IPS DF 6.9 (cell line): ENCODE results near the gene FDCSP.
A peak's percentile ranks its signal among the peaks of the same experiment; 100 is the strongest.

ENCODE experiments used
- DNase-seq: peaks from one replicate; pipeline ENCODE4 v3.0.0-alpha.2; 2013; ENCODE audit warnings: low read depth, low spot score
- H3K27ac ChIP-seq: one replicate; pipeline ENCODE4 v1.5.1; 2013; ENCODE audit warnings: low read length, control low read depth
- H3K27me3 ChIP-seq: 2 replicates; pipeline ENCODE4 v1.6.1; 2013; ENCODE audit warnings: mild to moderate bottlenecking, low read length; ENCODE audit not compliant: control insufficient read depth, insufficient read depth
- H3K36me3 ChIP-seq: 2 replicates; pipeline ENCODE4 v1.6.1; 2013; ENCODE audit warnings: low read length; ENCODE audit not compliant: control insufficient read depth, insufficient read depth
- H3K4me1 ChIP-seq: 2 replicates; pipeline ENCODE4 v1.6.1; 2013; ENCODE audit warnings: low read length; ENCODE audit not compliant: control insufficient read depth, insufficient read depth
- H3K4me3 ChIP-seq: 2 replicates; pipeline ENCODE4 v1.5.1; 2013; ENCODE audit warnings: mild to moderate bottlenecking, low read length
- H3K9me3 ChIP-seq: 2 replicates; pipeline ENCODE4 v1.6.1; 2013; ENCODE audit warnings: low read length, inconsistent platforms; ENCODE audit not compliant: control insufficient read depth, insufficient read depth
- WGBS: extraction: QIAGEN DNeasy Blood & Tissue Kit; methylation state at CpG from one replicate; pipeline ENCODE4 v1.1.7; 2013; ENCODE audit warnings: mixed read lengths, missing lambda C conversion rate; ENCODE audit not compliant: insufficient read length, insufficient coverage; 5-methylcytosine and 5-hydroxymethylcytosine counted together

FDCSP gene

DNA sequence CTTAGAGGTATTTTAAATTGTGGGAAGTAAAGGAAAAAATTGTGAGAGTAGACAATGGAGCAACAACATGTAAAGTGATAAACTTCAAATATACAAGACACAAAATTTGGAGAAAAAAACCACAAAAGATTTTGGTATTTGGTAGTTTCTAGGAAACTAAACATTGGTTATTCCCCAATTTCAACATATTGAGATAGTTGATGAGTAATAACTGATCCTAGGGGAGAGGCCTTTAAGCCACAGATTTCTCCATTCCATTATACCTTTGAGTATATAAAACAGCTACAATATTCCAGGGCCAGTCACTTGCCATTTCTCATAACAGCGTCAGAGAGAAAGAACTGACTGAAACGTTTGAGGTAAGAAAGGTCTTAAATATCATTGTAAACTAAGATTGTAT lies at the start of gene FDCSP:
FDCSP (plus strand) TSS at position 301 of the 400 bp plus-strand sequence. CDS start 5,071 bp downstream, outside the sequence.
- no peaks in the 10 kb centered on the region for H3K9me3 ChIP-seq
- DNase-seq = no peak
- no peak within 1 kb of the TSS for H3K4me3 ChIP-seq
- no peaks in the 10 kb centered on the region for H3K4me1 ChIP-seq
- H3K27ac ChIP-seq = no peak within 1 kb of the TSS
- no CpG with 5 or more reads among the region's 2 CpGs for WGBS
- no peaks in the 10 kb centered on the region for H3K27me3 ChIP-seq
- H3K36me3 ChIP-seq = no peaks in the 10 kb centered on the region

DNA sequence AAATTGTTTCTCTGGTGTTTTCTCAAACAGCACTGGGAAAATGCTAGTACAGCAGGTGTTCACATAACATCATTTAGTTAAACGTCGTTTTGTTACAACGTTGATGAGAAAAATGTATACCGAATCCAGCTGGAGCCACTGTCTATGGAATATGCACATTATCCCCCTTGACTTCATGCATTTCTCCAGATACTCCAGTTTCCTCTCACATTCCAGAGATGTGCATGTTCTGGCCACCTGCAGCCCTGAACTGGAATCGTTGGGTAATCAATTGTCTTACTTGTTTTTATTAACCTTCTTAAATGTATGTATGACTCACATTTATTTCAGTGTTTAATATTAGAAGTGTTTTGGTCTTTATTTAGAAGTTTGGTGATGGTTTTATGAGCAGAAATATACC lies 48.8 kb upstream of the FDCSP start:
- no peaks in the 10 kb centered on the region for H3K9me3 ChIP-seq
- H3K27me3 ChIP-seq = no peaks in the 10 kb centered on the region
- WGBS = no CpG with 5 or more reads among the region's 5 CpGs
- no peak overlapping the region for H3K4me3 ChIP-seq
- no peaks in the 10 kb centered on the region for H3K4me1 ChIP-seq
- no peak overlapping the region for H3K27ac ChIP-seq
- no peak for DNase-seq
- no peaks in the 10 kb centered on the region for H3K36me3 ChIP-seq

DNA sequence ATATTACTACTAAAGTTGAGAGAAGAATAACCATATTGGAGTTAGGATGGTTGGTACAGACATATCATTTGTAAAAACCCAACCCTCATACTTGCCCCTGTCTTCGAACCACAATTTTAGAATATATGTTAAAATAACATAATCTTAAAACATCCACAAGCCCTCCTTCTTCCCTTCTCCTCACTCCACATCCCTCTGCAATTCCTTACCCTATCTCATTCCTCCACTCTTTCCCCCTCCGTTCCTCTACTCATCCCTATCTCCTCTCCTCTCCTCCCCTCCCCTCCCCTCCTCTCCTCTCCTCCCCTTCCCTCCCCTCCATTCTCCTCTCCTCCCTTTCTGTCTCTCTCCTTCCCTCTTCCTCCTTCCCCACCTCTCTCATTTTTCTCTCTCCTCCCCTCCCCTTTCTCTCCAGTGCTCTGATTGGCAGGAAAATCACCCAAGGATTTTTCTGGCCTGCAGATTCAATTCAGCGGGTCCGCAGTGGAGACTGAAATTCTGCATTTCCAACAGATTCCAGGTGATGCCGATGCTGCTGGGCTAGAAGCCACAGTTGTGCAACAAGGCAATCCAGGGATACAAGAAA lies 47.8 kb upstream of the FDCSP start:
- H3K27me3 ChIP-seq = no peaks in the 10 kb centered on the region
- no peaks in the 10 kb centered on the region for H3K4me1 ChIP-seq
- no peak overlapping the region for H3K27ac ChIP-seq
- no peak overlapping the region for H3K4me3 ChIP-seq
- no peaks in the 10 kb centered on the region for H3K9me3 ChIP-seq
- no peaks in the 10 kb centered on the region for H3K36me3 ChIP-seq
- 100% methylated on average over 1 of the region's 5 CpGs for WGBS
- no peak for DNase-seq

DNA sequence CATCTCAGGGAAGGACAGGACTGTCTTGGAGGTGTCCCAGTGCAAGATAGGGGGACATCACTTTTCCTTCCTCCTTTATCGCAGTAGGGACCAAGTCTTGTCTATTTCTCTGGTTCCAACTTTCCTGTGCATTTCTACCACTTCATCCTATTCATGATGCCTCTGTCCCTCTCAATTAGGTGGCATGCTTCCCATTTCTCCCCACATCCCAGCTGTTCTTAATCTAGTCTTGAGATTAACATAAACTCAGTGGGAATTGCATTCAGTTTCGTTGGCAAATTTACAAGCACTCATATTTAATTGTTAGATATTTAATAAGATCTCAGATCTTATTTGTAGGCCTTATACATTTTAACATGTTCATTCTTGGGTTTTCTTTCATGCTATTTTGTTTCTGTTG lies 46.1 kb upstream of the FDCSP start:
- H3K9me3 ChIP-seq = no peaks in the 10 kb centered on the region
- DNase-seq = no peak
- H3K4me1 ChIP-seq = no peaks in the 10 kb centered on the region
- no CpG with 5 or more reads among the region's 2 CpGs for WGBS
- H3K36me3 ChIP-seq = no peaks in the 10 kb centered on the region
- H3K4me3 ChIP-seq = no peak overlapping the region
- H3K27me3 ChIP-seq = no peaks in the 10 kb centered on the region
- no peak overlapping the region for H3K27ac ChIP-seq

DNA sequence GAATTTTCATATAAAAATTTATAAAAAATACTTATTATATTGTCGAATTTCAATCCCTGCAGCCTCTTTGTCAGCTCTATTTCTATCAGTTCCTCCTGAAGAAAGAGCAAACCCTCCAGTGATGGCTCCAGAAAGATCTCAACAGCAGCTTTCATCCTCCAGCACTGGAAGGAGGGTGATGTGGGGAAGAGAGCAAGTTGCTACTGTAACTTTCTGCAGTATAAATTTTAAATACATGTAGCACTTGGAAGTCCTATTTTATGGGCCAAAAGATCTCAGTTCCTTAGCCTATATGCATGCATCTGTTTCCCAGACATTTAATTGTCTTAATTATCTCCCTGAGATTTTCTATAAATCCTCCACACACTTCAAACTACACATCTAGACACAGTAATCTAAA lies 44.1 kb upstream of the FDCSP start:
- Histone ChIP-seq H3K4me3 (no peak overlapping the region), H3K36me3 (no peaks in the 10 kb centered on the region), H3K4me1 (no peaks in the 10 kb centered on the region), H3K9me3 (no peaks in the 10 kb centered on the region), H3K27me3 (no peaks in the 10 kb centered on the region), H3K27ac (no peak overlapping the region)
- no CpG with 5 or more reads among the region's 1 CpG for WGBS
- DNase-seq = no peak

DNA sequence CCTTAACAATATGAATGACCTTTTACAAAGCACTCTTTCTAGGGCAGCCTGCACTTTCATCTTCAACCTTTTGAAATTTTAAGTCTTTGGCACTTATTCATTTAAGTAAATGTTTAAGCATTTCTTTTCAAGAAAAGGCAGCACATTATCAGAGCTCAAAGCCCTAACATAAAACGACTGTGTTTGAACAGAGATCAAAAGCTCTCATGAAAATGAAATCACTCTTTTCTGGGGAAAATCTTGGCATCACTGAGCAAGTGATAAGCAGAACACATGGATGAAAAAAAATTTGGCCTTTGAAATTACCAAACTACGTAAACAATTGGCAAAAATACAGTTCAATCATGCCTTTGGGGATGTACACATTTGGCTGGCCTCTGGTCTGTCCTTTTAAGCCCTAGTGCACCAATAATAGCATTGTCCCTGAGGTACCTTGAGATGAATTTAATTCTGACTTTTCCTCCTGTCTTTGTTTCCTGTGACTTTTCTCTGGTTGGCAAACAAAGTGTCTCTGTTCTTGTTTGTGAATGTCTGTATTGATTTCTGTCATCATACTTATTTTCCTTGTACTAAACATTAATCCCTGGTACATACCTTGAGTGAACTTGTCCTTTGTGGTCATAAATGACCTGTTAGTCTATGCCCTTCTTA lies 43.3 kb upstream of the FDCSP start:
- no CpG with 5 or more reads among the region's 2 CpGs for WGBS
- DNase-seq = no peak
- no peaks in the 10 kb centered on the region for H3K27me3 ChIP-seq
- no peaks in the 10 kb centered on the region for H3K36me3 ChIP-seq
- no peaks in the 10 kb centered on the region for H3K9me3 ChIP-seq
- H3K27ac ChIP-seq = no peak overlapping the region
- H3K4me1 ChIP-seq = no peaks in the 10 kb centered on the region
- no peak overlapping the region for H3K4me3 ChIP-seq

- Histone ChIP-seq H3K27ac (no peak overlapping the region), H3K36me3 (no peaks in the 10 kb centered on the region), H3K27me3 (no peaks in the 10 kb centered on the region), H3K9me3 (no peaks in the 10 kb centered on the region), H3K4me3 (no peak overlapping the region), H3K4me1 (no peaks in the 10 kb centered on the region)
- peak; percentile 22 for DNase-seq
- 100% methylated on average over 2 of the region's 6 CpGs for WGBS
These were observed 42.6 kb upstream of the FDCSP start for GRCh38 chr4:70183168-70183939.

GRCh38 chr4:70183940-70184246 lies 42.0 kb upstream of the FDCSP start:
- no peaks in the 10 kb centered on the region for H3K36me3 ChIP-seq
- no peak overlapping the region for H3K4me3 ChIP-seq
- DNase-seq = no peak
- no peaks in the 10 kb centered on the region for H3K9me3 ChIP-seq
- H3K27me3 ChIP-seq = no peaks in the 10 kb centered on the region
- WGBS = no CpG with 5 or more reads among the region's 1 CpG
- no peak overlapping the region for H3K27ac ChIP-seq
- H3K4me1 ChIP-seq = no peaks in the 10 kb centered on the region

GRCh38 chr4:70187216-70187615 lies 38.7 kb upstream of the FDCSP start:
- H3K27me3 ChIP-seq = no peaks in the 10 kb centered on the region
- H3K27ac ChIP-seq = no peak overlapping the region
- H3K9me3 ChIP-seq = no peaks in the 10 kb centered on the region
- no peak for DNase-seq
- H3K4me1 ChIP-seq = no peaks in the 10 kb centered on the region
- no CpG with 5 or more reads among the region's 1 CpG for WGBS
- H3K36me3 ChIP-seq = no peaks in the 10 kb centered on the region
- H3K4me3 ChIP-seq = no peak overlapping the region

GRCh38 chr4:70190579-70190978 lies 35.3 kb upstream of the FDCSP start:
- no CpG with 5 or more reads among the region's 1 CpG for WGBS
- H3K9me3 ChIP-seq = no peaks in the 10 kb centered on the region
- H3K36me3 ChIP-seq = no peaks in the 10 kb centered on the region
- no peaks in the 10 kb centered on the region for H3K27me3 ChIP-seq
- H3K4me1 ChIP-seq = no peaks in the 10 kb centered on the region
- no peak overlapping the region for H3K4me3 ChIP-seq
- no peak overlapping the region for H3K27ac ChIP-seq
- no peak for DNase-seq
